SKM-1 (cell line): Measurements from ENCODE around the gene RAB3A.
A peak's percentile ranks its signal among the peaks of the same experiment; 100 is the strongest.

Experiments used
- DNase-seq: peaks from one replicate; lab custom pipeline; 2025; ENCODE audit not compliant: unreplicated experiment; lab: John Stamatoyannopoulos, UW

Gene RAB3A

GRCh38 chr19:18202397-18202777 lies 1.5 kb downstream of the RAB3A start:
- no peak for DNase-seq

- no peak for DNase-seq
Measured at GRCh38 chr19:18198374-18198773, 5.5 kb downstream of the RAB3A start.

- DNase-seq = no peak
Measured at GRCh38 chr19:18197941-18198340, 5.9 kb downstream of the RAB3A start.

- no peak for DNase-seq
Measured at GRCh38 chr19:18197306-18197705, 6.5 kb downstream of the RAB3A start.

DNA sequence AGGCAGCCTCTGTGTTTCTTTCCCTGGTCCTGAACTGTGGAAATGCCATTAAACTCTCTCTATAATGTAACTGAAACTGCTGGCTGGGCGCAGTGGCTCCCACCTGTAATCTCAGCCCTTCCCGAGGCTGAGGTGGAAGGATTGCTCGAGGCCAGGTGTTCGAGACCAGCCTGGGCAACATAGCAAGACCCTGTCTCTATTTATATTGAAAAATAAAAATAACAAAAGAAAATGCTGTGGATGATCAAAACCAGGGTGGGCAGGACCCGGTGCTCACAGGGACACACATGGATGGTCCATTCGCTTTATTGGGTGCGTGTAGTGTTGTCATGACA lies 7.4 kb downstream of the RAB3A start:
- DNase-seq = no peak

DNA sequence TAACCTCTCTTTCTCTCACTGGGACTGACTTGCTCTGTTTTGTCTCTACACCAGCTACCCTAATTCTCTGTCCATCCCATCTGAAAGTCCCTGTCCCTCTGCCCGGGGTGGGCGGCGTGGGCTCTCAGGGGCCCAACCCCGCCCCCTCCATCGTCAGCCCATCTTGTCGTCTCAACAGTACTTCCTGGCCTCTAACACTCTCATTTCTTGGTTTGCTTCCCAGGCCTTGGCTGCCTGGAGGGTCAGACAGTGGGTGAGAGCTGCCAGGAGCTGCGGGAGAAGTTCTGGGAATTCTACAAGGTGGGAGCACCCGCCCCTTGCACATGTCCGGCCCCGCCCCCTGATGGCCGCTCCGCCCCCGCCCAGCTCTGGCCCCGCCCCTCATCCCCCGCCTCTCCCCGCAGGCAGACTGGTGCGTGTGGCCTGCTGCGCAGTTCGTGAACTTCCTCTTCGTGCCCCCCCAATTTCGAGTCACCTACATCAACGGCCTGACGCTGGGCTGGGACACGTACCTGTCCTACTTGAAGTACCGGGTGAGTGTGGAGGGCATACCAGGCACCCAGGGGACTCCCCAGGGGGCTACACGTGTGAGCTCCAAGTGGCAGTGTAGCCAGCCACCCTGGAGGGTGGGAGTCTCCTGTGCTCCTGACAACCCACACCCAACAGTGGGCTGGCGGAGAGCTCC lies 9.1 kb downstream of the RAB3A start:
- no peak for DNase-seq

GRCh38 chr19:18194181-18194530 lies 9.7 kb downstream of the RAB3A start:
- no peak for DNase-seq

DNA sequence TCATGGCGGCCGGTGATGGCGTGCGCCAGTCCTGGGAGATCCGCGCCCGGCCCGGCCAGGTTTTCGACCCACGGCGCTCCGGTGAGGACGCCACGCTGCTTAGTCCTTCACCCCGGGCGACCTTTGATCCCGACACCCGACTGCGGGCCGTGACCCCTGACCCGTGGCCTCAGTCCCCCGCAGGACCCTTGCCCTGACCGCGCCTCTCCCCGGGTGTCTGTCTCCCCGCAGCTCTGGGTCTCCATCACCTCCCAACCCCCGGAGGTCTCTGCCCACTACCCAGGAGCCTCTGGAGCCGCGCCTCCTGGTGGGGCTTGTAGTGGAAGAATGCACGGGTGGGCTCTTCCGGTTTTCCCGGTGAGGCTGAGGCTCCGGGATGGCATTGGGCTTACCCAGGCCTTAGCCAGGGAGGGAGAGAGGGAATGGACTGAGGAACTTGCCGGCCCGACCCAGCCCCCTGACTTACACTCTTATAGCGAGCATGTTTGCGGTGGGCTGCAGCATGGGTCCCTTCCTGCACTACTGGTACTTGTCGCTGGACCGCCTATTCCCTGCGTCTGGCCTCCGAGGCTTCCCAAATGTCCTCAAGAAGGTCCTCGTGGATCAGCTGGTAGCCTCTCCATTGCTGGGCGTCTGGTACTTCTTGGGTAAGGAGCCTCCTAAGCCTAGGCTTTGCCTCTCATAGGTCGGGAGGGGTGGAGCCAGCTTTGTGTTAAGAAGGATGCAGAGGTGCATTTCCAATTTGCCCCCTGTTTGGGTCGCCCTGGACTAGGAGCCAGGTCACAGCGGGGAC lies 10.3 kb downstream of the RAB3A start:
- DNase-seq = no peak

DNA sequence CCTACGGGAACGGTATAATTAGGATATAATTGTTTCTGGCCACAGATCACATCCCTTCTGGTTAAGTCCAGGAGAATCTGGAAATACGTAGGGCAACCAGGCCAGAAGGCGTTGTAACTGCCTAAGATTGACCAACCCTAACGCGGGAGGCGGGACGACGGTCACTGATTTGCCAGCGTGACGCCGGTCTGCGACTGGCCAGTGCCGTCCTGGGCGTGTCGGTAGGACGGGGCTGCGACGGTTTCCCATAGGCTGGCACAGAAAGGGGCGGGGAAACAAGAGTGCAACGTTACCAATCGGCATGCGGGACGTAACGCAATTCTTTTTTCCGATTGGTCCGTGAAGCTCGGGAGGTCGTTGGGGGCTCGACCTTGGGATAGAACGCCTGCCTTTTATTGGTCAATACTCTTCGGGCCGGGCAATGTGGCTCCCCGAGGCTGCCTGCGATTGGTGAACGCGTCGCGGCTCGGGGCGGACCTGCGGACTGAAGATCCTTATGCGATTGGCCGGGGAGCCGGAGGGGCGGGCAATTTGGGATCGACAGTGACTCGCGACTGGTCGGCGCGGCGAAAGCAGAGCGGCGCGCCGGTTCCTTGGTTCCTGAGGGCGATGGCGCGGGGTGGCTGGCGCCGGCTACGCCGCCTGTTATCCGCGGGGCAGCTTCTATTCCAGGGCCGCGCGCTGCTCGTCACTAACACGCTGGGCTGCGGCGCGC lies 11.0 kb downstream of the RAB3A start, which contains the start of gene MPV17L2:
Gene MPV17L2, plus strand, starts transcription at position 546 of the 715 bp plus-strand sequence. Its CDS starts 64 bp downstream, at position 610.
- peak; percentile 99 for DNase-seq

- DNase-seq = no peak
Measured at GRCh38 chr19:18191640-18192062, 12.2 kb downstream of the RAB3A start.

GRCh38 chr19:18190278-18190677 lies 13.6 kb downstream of the RAB3A start:
- DNase-seq = no peak

DNA sequence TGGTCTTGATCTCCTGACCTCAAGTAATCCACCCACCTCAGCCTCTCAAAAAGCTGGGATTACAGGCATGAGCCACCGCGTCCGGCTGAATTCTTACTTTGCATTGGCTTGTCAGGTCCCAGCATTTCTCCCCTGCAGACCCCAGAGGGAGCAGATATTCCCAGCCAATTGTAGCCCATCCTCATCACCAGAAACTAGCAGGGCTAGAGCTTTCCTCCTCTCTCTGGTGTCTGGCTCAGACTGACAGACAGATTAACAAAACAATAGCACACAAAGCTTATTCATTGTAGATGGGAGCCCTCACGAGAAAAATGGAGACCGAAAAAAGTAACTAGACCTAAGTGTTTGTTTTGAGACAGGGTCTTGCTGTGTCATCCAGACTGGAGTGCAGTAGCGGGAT lies 18.3 kb downstream of the RAB3A start:
- no peak for DNase-seq

GRCh38 chr19:18183529-18183928 lies 20.3 kb downstream of the RAB3A start:
- no peak for DNase-seq

DNA sequence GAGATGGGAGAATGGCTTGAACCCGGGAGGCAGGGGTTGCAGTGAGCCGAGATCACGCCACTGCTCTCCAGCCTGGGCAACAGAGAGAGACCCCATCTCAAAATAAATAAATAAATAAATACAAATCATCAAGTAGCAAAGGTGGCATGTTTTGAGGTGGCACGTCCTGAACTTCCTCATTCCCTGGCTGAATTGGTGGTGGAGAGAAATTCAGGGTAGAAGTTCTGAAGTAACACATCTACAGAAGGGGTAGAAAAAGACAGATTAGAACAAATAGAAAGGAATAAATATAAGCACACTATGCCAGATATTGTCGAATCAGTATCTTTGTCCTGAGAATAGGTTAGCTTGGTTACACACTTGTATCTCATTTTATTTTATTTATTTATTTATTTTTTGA lies 23.9 kb downstream of the RAB3A start:
- no peak for DNase-seq

GRCh38 chr19:18176367-18177310 lies 27.2 kb downstream of the RAB3A start:
- no peak for DNase-seq

DNA sequence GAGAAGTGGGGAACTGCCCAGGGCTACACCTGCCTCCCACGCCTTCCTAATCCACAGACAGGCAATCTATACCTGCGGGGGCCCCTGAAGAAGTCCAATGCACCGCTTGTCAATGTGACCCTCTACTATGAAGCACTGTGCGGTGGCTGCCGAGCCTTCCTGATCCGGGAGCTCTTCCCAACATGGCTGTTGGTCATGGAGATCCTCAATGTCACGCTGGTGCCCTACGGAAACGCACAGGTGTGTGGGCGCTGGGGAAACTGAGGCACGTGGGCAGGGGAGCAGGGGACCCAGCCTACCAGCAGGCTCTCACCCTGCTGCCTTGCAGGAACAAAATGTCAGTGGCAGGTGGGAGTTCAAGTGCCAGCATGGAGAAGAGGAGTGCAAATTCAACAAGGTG lies 28.9 kb downstream of the RAB3A start:
- no peak for DNase-seq

GRCh38 chr19:18173572-18174288 lies 30.1 kb downstream of the RAB3A start, which contains the start of gene IFI30:
Gene IFI30, plus strand, starts transcription at chr19:18173813. Its CDS starts 29 bp downstream, at chr19:18173842.
- DNase-seq = peak; percentile 39

- DNase-seq = no peak
Measured at GRCh38 chr19:18173054-18173571, 30.7 kb downstream of the RAB3A start.

GRCh38 chr19:18172331-18173053 lies 31.4 kb downstream of the RAB3A start:
- no peak for DNase-seq
